Natural killer cell (primary cell): ENCODE measurements around the gene MYCN. TPM values are rescaled to one million over a fixed set of nuclear protein-coding genes. Genes with fewer than 3 reads are reported as not detected.

ENCODE experiments used
- ATAC-seq, 3 donors: fragments of 150-1000 bp in 2 of 3; fragments of 200-7000 bp in 1 of 3; cut with Tn5 transposase; 1 replicate in 1 of 3; 2 replicates in 2 of 3; pipeline ENCODE4 v1.10.0; 2021; ENCODE audit warnings: mild to moderate bottlenecking in 2 of 3, moderate library complexity in 2 of 3
- DNase-seq, 2 donors: peaks; one replicate each; pipeline versions ENCODE4 v3.0.0 to v3.0.0-alpha.2; 2013 to 2021; ENCODE audit warnings: mixed read lengths in 1 of 2
- H3K27ac ChIP-seq: one replicate; pipeline ENCODE4 v1.5.1; 2013; ENCODE audit warnings: mild to moderate bottlenecking, low read length
- H3K27me3 ChIP-seq: one replicate; pipeline ENCODE4 v1.6.1; 2013; ENCODE audit warnings: low read length; ENCODE audit not compliant: control insufficient read depth, insufficient read depth
- H3K36me3 ChIP-seq: one replicate; pipeline ENCODE4 v1.6.1; 2013; ENCODE audit warnings: low read length; ENCODE audit not compliant: control insufficient read depth, insufficient read depth
- H3K4me1 ChIP-seq: one replicate; pipeline ENCODE4 v1.6.1; 2013; ENCODE audit warnings: low read length; ENCODE audit not compliant: control insufficient read depth, insufficient read depth
- H3K4me3 ChIP-seq: one replicate; pipeline ENCODE4 v1.5.1; 2013; ENCODE audit warnings: low read length
- H3K9me3 ChIP-seq: one replicate; pipeline ENCODE4 v1.6.1; 2013; ENCODE audit warnings: low read length; ENCODE audit not compliant: control insufficient read depth, insufficient read depth
- H3K27ac Mint-ChIP-seq, 2 donors: one replicate each; pipeline ENCODE4 v1.8.0; 2022; ENCODE audit warnings: mild to moderate bottlenecking in 2 of 2, mixed read lengths in 2 of 2, moderate library complexity in 1 of 2
- H3K27me3 Mint-ChIP-seq, 2 donors: one replicate each; pipeline ENCODE4 v1.8.0; 2022; ENCODE audit warnings: low read depth in 2 of 2, mixed read lengths in 2 of 2
- H3K36me3 Mint-ChIP-seq: one replicate; pipeline ENCODE4 v1.8.0; 2022; ENCODE audit warnings: mixed read lengths
- H3K4me1 Mint-ChIP-seq, 2 donors: one replicate each; pipeline ENCODE4 v1.8.0; 2022; ENCODE audit warnings: mixed read lengths in 2 of 2
- H3K4me3 Mint-ChIP-seq: one replicate; pipeline ENCODE4 v1.8.0; 2022; ENCODE audit warnings: mild to moderate bottlenecking, moderate library complexity, mixed read lengths
- H3K9me3 Mint-ChIP-seq, 2 donors: one replicate each; pipeline ENCODE4 v1.8.0; 2022; ENCODE audit warnings: mixed read lengths in 2 of 2
- CTCF ChIP-seq: fragments of 200-600 bp; IDR thresholded peaks from one replicate; pipeline ENCODE4 v1.8.0; 2022; ENCODE audit warnings: antibody characterized with exemption
- WGBS: methylation state at CpG from one replicate; pipeline ENCODE4 v1.1.7; 2013; ENCODE audit warnings: missing lambda C conversion rate; ENCODE audit not compliant: insufficient coverage; 5-methylcytosine and 5-hydroxymethylcytosine counted together
- intact Hi-C: fragments of 100-400 bp; cut with micrococcal nuclease; formaldehyde crosslinking; loops from one replicate; pipeline ENCODE4 v1.14.2; 2022
- total RNA-seq, 4 donors: library from RNA; stranded (reverse); fragments of 120-200 nt in 1 of 4; gene quantifications; one replicate each; pipeline versions ENCODE4 v1.2.3 to v1.2.4, GENCODE V29; 2013 to 2022

MYCN gene
- total RNA-seq, 3 donors from 2014 or later (not counting 1 experiment from before 2014, with no cell fraction given): 0.18 TPM; not detected in 2

- peaks cover 0 to 3% of the 10 kb centered on the region in 2 donors for H3K27me3 Mint-ChIP-seq
- intact Hi-C loops: no loop called here
These were observed 15.9 kb downstream of the MYCN start for GRCh38 chr2:15956230-15956629.

GRCh38 chr2:15956751-15957736 is 16.7 kb downstream of the MYCN start:
- H3K27ac Mint-ChIP-seq: no peak overlapping the region
- H3K36me3 Mint-ChIP-seq: no peaks in the 10 kb centered on the region
- H3K9me3 Mint-ChIP-seq: no peaks in the 10 kb centered on the region
- peaks cover 0 to 3% of the 10 kb centered on the region in 2 donors for H3K27me3 Mint-ChIP-seq
- DNase-seq: no peak
- Histone ChIP-seq H3K27me3 (no peaks in the 10 kb centered on the region), H3K9me3 (no peaks in the 10 kb centered on the region), H3K27ac (no peak overlapping the region), H3K4me1 (no peaks in the 10 kb centered on the region), H3K36me3 (no peaks in the 10 kb centered on the region), H3K4me3 (no peak overlapping the region)
- ATAC-seq: no peak
- WGBS: 91% methylated on average over 16 of the region's 16 CpGs
- H3K4me1 Mint-ChIP-seq: no peaks in the 10 kb centered on the region
- no peak for TF ChIP-seq CTCF
- H3K4me3 Mint-ChIP-seq: no peak overlapping the region
- intact Hi-C loops: no loop called here

More at GRCh38 chr2:15956230-15956629, 15.9 kb downstream of the MYCN start:
- H3K4me3 ChIP-seq: no peak overlapping the region
- H3K4me1 ChIP-seq: no peaks in the 10 kb centered on the region
- DNase-seq (no peak), ATAC-seq (no peak)
- 80% methylated on average over 9 of the region's 9 CpGs for WGBS
- H3K27me3 ChIP-seq: no peaks in the 10 kb centered on the region
- TF ChIP-seq CTCF: no peak
- Mint-ChIP-seq H3K36me3 (no peaks in the 10 kb centered on the region), H3K4me3 (no peak overlapping the region), H3K27ac (no peak overlapping the region), H3K4me1 (no peaks in the 10 kb centered on the region), H3K9me3 (no peaks in the 10 kb centered on the region)
- no peaks in the 10 kb centered on the region for H3K9me3 ChIP-seq
- no peaks in the 10 kb centered on the region for H3K36me3 ChIP-seq
- H3K27ac ChIP-seq: no peak overlapping the region

DNA sequence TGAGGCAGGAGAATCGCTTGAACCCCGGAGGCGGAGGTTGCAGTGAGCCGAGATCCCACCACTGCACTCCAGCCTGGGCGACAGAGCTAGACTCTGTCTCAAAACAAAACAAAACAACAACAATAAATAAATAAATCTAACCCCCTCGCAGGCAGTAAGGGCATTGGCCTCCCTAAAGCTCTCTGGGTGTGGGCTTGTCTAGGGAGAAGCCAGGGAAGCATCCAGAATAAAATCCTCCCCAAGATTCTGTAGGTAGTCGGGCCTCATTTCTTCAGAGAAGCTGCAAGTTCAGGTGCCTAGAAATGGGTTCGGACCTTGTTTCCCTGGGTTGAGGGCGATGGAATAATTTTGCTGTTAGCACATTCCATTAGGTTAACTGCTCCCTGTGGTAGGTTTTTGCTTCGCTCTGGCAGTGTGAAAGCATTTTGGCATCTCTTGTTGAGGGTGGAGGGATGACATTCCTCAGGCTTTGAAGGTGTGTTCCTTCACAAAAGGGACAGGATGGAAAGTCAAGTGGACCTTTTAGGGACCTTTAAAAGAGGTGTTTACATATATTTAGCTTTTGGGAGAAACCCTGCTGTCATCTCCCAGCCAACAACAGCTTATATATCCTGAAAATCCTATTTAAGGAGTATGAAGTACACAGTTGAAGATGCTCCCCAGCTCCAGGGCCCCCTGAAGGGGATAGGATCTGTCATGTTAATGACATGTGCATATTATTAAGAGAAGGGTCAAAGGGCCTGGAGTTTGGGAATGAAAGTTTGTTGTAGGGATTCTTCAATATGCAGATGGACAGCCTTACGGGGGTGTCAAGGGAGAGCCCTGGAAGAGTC is 17.7 kb downstream of the MYCN start:
- Histone ChIP-seq H3K9me3 (no peaks in the 10 kb centered on the region), H3K27ac (no peak overlapping the region), H3K4me1 (no peaks in the 10 kb centered on the region), H3K4me3 (no peak overlapping the region), H3K27me3 (no peaks in the 10 kb centered on the region), H3K36me3 (no peaks in the 10 kb centered on the region)
- Mint-ChIP-seq H3K36me3 (no peaks in the 10 kb centered on the region), H3K27ac (no peak overlapping the region), H3K4me3 (no peak overlapping the region), H3K27me3 (peaks cover 0 to 3% of the 10 kb centered on the region in 2 donors), H3K9me3 (no peaks in the 10 kb centered on the region), H3K4me1 (no peaks in the 10 kb centered on the region)
- DNase-seq (no peak), ATAC-seq (no peak)
- no peak for TF ChIP-seq CTCF
- 92% methylated on average over 11 of the region's 11 CpGs for WGBS
- intact Hi-C loops: no loop called here
